CD4-positive, alpha-beta T cell treated with Interleukin-12 subunit alpha and Interleukin-12 subunit beta, for 1 hour (primary cell): ENCODE measurements around the gene GALNT17.
"Not testable (repeated sequence)": the region's sequence is repeated elsewhere in the genome, so short reads cannot be mapped to it uniquely, and the experiment has no call there.

Source experiments
- DNase-seq: peaks from one replicate; pipeline ENCODE4 v3.0.0-alpha.2; 2020

Gene GALNT17

DNA sequence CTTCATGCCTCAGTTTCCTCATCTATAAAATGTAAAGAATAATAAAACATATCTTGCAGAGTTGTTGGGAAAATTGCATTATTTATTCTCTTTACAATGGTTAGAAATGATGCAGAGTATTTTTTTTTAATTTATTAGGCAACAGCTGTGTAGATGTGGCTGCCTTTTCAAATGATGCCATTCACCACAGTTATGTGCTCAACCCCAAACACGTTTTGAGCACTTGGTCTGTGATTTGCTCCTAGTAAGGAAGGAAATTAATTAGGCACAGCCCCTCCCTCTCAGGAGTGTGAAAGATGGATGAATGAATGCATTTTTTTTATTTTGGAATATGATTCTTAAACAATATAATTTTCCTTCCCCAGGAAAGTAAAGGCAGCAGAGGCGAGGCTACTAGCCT lies 575.1 kb downstream of the GALNT17 start:
- no peak for DNase-seq

DNA sequence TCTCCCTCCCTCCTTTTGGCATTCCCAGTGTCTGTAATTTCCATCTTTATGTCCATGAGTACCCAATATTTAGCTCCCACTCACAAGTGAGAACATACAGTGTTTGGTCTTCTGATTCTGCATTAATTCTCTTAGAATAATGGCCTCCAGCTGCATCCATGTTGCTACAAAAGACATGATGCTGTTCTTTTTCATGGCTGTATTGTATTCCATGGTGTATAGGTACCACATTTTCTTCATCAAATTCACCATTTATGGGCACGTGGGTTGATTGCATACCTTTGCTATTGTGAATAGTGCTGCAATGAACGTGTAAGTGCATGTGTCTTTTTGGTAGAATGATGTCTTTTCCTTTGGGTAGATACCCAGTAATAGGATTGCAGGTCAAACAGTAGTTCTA lies 576.8 kb downstream of the GALNT17 start:
- no peak for DNase-seq

DNA sequence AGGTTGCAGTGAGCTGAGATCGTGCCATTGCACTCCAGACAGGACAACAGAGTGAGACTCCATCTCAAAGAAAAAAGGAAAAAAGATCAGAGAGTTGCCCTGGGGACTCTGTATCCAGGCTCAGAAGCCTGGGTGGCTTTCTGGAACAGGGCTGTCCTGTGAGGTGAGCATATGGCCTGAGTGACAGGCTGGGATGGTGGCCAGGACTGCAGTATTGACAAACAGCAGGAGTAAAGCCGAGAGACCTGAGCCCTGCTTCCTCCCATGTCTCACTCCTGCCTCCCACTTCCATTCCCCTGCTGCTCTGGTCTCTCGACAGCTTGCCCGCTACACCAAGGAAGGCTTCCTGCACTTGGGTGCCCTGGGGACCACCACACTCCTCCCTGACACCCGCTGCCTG lies 578.5 kb downstream of the GALNT17 start:
- no peak for DNase-seq

DNA sequence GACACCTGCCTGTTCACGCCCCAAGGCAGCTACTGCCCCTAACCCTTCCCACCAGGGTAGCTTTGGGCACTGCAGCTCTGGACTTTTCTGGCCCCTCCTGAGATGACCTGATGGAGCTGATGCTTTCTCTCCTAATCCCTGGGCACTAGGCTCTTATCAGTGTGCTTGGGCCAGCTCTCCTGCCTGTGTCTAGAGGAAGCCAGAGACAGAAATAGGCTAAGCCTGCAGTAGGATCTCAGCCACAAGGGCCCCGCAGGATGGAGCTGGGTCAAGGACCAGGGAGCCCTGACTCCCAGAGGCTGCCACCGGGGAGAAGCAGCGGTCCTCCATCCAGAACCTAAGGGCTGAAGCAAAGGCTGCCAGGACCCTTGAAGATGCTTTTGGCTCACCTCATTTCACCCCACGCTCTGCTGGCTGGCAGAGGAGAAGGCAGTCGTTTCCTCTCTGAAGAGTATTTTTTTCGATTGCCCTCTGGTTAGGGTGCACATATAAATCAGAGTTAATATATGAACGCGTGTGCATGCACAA lies 580.8 kb downstream of the GALNT17 start:
- DNase-seq, result no peak

DNA sequence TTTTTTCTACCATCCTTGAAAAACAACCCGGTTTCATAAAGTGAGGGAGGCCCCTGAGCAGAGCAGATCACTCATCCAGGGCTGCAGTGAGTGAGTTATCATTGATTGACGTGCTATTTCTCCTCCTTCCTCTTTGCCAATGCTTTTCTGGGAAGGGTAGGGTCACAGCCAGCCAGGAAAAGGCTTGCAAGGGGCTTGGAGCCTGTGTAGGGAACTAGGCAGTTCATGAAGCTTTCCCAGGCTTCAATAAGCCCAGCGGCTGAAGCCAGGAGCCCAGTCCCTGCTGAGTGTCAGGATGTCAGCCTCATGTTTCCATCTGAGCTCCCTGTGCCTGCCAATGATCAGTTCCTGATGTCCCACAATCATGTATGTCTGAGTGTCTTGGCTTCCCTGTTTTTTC lies 584.7 kb downstream of the GALNT17 start:
- no peak for DNase-seq

DNA sequence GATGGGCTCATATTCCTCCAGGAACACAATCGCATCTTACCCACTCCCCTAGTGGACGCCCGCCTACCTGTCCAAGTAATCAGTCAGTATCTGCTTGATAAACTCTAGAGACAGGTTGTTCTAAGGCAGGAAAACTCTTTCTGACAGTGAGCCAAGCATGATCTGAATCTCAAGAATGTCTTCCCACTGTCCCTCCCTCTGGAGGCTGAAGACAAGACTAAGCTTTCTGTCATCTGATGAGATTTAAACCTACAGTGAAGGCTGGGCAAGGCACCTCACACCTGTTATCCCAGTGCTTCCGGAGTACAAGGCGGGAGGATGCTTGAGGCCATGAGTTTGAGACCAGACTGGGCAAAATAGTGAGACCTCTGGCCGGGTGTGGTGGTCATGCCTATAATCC lies 586.6 kb downstream of the GALNT17 start:
- no peak for DNase-seq

DNA sequence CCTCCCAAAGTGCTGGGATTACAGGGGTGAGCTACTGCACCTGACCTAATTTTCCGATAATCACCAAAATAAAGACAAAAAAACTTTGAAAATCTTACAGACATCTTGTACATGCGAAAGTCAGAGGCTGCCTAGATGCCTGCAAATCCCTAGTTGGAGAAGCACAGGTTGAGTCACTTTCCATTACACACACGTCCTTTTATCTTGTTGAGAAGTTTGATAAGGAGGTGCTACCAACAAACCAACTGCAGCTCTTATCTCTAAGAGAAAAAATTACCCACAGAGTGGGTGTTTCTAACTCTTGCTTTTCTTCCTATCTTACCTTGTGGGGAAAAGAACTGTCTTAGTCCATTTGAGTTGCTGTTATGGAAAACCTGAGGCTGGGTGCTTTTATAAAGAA lies 589.8 kb downstream of the GALNT17 start:
- DNase-seq, result no peak

DNA sequence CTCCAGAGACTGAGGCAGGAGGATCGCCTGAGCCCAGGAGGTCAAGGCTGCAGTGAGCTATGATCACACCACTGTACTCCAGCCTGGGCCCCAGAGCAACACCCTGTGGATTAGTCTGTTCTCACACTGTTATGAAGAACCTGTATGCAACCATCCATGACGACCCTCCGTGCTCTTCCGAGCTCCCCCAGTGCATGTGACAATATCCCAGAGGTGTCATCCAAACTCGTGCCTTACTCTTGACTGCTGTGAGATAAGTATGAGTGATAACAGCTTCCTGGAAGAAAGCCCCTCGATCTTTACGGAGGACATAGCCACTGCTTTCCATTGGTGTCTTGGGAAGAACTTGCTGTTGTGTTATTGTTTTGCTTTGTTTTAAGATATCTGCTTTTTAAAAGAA lies 591.9 kb downstream of the GALNT17 start:
- DNase-seq, result no peak

DNA sequence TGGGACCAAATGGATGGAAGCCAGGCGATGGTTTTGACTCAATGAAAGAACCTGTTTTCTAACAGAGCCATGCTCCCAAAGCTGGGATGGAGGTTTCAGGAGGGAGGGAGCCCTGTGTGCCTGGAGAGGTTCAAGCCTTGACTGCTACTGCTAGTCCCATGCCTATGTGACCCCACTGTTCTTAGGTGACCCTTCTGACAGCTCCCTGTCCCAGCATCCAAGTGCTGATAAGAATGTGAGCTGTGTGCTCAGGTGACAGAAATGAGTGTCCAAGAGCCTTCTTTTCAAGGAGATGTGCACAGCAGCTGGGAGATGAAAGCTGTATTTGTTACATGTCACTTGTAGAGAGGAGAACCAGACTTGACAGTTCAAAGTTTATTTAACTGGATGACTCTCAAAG lies 595.4 kb downstream of the GALNT17 start:
- DNase-seq, result no peak

DNA sequence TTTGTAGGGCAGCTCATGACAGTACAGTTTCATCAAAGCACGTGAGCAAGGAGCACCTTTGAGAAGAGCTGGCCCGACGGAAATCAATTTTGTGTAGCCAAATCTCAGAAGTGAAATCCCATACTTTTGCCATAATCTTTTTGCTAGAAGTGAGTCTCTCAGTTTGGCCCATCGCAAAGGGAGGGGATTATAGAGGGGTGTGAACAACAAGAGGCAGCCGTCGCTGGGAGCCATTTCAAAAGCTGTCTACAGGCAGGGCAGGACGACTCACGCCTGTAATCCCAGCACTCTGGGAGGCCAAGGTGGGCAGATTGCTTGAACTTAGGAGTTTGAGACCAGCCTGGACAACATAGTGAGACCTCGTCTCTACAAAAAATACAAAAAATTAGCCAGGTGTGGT lies 599.8 kb downstream of the GALNT17 start:
- no peak for DNase-seq

DNA sequence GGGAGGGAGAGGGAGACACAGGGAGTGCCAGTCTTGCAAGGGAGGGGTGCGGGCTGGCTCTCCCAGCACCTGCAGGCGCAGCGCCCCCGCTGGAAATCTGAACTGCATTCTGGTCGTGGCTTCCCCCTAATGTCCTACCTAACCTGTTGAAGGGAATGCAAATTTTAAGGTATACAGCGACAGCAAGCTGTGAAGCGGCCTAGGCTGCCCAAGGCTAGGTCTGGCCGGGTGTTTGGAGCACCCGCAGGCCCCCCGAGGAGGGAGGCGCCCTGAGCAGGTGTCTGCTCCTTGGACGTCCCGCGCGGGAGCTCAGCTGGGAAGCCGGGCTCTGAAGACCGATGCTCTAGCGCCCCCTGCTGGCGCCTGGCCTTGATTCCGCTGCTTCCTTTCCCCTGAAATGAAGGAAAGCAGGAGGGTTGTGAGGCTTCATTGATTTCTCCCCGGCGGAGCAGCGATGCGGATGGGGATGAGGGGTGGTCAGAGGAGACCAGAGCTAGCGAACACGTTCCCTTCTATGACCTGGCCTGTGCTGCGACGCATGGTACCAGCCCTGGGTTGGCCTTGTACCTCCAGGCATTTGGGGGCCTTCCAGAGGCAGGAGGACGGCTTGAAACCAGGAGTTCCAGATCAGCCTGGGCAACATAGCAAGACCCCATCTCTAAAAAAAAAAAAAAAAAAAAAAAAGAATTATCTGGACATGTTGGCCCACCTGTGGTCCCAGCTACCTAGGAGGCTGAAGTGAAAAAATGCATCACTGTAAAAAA lies 601.3 kb downstream of the GALNT17 start:
- DNase-seq, result peak; percentile 49

DNA sequence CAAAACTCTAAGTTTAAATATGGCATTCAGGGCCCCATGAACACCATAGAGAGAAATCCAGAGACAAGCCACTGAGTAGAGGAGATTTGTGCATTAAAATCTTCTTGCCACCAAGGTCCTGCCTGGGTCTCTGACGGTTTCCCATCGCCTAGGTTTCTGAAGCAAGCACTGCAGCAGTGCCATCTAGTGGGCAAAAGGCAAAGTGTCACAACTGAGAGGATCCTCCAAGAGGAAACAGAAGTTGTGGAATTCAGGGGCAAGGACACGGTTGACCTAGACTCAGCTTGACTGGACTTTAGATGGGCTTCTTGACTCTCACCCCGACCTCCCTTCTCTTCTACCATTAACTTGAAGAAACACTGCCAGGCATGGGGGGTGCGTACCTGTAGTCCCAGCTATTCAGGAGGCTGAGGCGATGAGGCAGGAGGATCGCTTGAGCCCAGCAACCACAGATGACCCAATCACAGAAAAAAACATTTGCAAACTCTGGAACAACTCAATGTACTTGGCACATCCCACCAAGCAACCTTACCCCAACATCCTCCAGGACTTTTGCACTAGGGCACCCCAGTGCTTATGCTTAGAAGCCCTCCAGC lies 604.1 kb downstream of the GALNT17 start:
- DNase-seq, result peak; percentile 34

DNA sequence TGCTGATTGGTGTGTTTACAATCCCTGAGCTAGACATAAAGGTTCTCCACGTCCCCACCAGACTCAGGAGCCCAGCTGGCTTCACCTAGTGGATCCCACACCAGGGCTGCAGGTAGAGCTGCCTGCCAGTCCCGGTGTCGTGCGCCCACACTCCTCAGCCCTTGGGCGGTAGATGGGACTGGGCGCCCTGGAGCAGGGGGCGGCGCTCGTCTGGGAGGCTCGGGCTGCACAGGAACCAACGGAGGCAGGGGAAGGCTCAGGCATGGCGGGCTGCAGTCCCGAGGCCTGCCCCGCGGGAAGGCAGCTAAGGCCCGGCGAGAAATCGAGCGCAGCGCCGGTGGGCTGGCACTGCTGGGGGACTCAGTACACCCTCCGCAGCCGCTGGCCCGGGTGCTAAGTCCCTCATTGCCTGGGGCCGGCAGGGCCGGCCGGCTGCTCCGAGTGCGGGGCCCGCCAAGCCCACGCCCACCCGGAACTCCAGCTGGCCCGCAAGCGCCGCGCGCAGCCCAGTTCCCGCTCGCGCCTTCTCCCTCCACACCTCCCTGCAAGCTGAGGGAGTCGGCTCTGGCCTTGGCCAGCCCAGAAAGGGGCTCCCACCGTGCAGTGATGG lies 606.1 kb downstream of the GALNT17 start:
- DNase-seq, result not testable (repeated sequence)

DNA sequence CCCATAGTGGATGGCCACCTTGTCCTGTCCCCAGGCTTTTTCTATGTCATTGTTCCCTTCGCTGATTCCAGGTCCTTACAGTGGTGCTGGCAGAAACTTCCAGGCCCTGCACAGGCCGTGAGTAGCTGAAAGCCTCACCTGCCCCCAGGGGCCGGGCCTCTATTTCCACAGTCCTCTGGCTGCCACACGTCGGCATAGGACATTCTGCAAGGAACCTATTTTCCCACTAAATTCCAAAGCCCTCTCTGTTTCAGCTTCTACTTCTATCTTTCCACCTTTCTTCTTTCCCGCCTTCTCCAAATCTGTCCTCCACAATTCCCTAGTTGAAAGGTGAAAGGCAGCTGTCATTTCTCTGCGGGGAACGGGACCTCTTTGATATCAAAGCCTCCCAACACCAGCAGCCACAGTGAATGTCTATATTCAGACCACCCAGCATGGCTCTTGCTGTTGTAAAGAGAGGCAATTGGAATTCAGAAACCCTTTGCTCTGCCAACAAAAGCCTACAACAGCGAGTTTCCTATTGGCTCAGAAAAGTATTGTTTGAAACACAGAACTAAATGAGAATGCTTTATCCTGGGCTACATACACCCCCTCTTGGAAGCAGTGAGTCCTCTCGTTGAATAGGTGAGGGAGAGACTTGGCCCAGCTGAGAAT lies 607.7 kb downstream of the GALNT17 start:
- no peak for DNase-seq

DNA sequence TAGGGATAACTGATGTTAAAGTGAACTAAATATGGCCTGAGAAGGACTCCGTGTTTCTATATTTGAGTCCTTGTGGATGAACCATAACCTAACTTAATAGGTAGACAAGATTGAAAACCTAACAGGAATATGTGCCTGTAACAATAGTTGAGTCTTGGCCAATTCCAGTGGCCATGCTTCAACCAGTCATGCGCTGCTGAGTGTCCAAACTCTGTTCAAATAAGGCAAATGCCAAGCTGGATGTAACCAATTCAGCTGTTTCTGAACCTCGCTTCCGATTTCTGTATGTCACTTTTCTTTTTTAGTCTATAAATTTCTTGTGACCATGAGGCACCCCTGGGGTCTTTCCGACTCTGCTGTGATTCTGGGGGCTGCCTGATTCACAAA lies 608.2 kb downstream of the GALNT17 start:
- no peak for DNase-seq

DNA sequence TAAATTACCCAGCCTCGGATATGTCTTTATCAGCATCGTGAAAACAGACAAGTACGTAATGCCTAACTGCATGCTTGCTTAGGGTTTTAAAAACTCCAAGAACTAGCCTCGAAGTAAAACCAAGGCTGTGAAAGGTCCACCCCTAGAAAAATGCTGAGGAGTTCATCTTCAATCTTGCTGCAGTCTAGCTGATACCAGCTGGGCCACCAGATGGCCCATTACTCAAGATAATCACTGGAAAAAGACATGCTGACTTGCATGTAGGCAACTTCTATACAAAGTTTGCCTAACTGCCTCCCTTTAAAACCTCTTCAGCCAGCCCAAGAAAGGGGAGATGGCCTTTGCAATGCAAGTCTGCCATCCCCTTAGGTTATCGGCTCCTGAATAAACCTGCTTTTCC lies 614.1 kb downstream of the GALNT17 start:
- no peak for DNase-seq

DNA sequence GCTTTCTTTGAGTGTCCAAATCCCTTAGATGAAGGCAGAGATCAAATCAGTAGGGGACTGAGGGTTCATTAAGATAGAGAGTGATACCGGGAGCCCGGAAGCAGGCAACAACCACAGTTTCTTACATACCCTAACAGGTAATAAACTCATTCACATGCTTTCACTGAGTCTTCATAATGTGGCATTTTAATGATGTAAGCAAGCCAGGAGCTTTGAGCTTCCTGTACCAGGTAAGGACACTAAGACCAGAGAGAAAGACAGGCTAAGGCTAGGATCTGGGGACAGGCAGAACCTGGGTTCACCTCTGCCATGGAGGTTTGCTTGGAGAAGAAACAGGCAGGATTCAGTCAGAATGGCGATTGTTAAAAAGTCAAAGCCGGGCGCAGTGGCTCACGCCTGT lies 618.3 kb downstream of the GALNT17 start:
- no peak for DNase-seq

DNA sequence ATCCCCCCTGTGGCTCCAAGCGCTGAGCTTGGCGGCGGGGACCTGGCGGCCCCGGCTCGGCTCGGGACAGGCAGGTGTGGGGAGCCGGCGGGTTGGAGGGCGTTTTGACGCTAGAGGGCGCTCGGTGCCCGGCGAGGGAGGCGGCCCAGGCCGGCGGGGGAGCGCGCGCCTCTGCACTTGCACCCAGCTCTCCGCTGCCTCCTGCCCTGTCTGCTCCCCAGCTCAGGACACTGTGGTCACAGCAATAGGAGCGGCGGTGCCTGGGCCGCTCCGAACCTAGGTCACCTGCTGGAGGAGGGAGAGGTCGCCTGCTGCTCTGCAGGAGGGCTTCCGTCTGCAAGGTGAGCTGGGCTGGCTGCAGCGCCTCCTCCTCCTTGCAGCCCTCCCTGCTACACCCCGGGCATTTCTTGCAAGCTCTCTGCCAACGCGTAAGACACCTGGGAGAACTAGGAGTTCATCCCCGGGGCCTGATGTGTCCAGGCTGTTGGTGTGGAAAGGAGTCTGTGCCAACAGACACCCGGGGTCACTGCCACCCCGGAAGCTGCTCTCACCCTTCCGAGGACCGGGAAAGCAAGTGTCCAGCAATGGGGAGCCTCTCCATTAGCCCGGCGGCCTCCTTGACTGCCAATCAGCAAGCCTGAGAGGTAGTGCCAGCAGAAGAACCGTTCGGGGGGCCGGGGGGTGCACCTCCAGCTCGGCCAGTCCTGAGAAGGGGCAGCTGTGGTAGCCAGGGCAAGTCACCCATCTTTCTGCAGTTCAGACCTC lies 620.4 kb downstream of the GALNT17 start:
- peak; percentile 11 for DNase-seq

DNA sequence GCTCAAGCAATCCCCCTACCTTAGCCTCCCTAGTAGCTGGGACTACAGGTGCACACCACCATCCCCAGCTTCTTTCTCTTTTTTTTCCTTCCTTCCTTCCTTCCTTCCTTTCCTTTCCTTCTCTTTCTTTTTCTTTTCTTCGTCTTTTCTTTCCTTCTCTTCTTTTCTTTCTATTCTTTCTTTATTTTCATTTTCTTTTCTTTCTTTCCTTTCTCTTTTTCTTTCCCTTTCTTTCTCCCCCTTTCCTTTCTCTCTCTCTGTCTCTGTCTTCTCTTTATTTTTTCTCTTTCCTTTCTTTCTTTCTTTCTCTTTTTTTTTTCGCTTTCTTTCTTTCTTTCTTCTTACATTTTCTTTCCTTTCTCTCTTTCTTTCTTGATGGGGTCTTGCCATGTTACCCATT lies 621.3 kb downstream of the GALNT17 start:
- no peak for DNase-seq

DNA sequence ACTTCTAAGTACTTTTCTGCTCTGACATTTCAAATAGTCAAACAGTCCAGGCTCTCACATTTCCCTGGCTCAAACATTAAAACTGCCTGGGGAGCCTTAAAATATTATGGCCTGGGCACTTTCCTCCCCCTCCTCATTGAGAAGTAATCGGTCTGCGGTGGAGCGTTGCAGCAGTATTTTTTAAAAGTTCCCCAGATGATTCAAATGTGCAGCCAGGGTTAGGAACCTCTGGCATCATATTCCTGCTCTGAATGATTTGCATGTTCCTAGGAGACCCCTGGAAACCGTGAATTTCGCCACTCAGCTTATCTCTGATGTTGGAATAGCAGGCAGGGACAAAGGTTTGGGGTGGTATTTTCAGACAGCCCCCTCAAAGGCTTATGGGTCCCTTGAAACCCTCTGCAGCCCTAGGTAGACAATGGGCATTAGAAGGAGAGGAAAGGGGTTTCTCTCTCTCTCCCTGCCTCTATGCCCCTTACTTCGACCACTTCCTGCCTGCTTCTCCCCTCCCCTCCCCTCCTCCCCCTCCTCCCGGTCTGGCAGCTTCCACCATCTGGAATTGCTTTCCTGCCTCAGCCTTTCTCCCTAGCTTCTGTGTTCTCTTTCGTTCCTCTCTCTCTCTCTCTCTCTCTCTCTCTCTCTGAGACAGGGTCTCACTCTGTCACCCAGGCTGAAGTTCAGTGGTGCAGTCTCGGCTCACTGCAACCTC lies 622.2 kb downstream of the GALNT17 start:
- DNase-seq, result no peak

DNA sequence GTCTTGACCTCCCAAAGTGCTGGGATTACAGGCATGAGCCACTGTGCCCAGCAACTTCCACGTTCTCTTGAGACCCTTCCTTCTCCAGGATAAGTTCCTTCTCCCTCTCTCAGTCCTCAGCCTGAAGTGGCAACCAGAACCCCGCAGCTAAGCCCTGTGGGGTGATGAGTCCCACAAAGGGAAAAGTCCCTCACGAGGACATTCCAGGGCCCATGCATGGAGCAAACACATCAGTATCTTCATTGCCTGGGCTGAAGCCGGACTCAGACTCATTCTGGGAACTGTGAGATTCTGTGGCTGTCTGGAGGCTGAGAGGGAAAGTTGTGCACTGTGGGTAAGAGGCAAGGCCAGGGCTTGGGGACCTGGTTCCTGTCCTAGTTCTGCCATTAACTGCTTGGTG lies 622.9 kb downstream of the GALNT17 start:
- DNase-seq, result no peak

DNA sequence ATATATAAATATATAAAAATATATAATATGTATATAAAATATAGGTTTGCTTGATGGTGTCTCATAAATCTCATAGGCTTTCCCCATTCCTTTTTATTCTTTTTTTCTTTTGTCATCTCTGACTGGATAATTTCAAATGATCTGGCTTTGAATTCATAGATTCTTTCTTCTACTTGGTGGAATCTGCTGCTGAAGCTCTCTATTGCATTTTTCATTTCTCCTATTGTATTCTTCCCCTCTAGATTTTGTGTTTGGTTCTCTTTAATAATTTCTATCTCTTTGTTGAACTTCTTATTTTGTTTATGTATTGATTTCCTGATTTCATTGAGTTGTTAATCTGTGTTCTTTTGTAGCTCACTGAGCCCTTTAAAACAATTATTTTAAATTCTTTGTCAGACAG lies 629.4 kb downstream of the GALNT17 start:
- DNase-seq, result no peak
